GM20431 (cell line): ENCODE data around the gene NMB.

ENCODE experiments used
- in situ Hi-C: fragments of 300-500 bp; cut with MseI, MboI; formaldehyde crosslinking; loops from one replicate; pipeline ENCODE4 v1.15.0; 2020; ENCODE audit warnings: low sequenced_read_pairs; ENCODE audit not compliant: unreplicated experiment

The NMB gene

GRCh38 chr15:84621358-84621979, 36.5 kb downstream of the NMB start:
- in situ Hi-C loops = no loop called here

- in situ Hi-C loops = no loop called here
Observed at GRCh38 chr15:84620626-84621025, 37.4 kb downstream of the NMB start.

- in situ Hi-C loops = no loop called here
Observed at GRCh38 chr15:84616235-84616634, 41.8 kb downstream of the NMB start.

- in situ Hi-C loops = no loop called here
Observed at GRCh38 chr15:84611631-84612030, 46.4 kb downstream of the NMB start.

GRCh38 chr15:84609818-84610525, 48.0 kb downstream of the NMB start:
- in situ Hi-C loops = no loop called here

GRCh38 chr15:84608707-84609284, 49.2 kb downstream of the NMB start:
- in situ Hi-C loops = no loop called here

GRCh38 chr15:84606653-84607120, 51.3 kb downstream of the NMB start:
- in situ Hi-C loops = no loop called here

- in situ Hi-C loops = no loop called here
Observed at GRCh38 chr15:84605554-84605882, 52.5 kb downstream of the NMB start.
